HG03457 (cell line): ENCODE data around the gene VCL.
A peak's percentile ranks its signal among the peaks of the same experiment; 100 is the strongest.
"Not testable (repeated sequence)": the region's sequence is repeated elsewhere in the genome, so short reads cannot be mapped to it uniquely, and the experiment has no call there.

Experiments
- ATAC-seq: cut with Tn5 transposase; IDR thresholded peaks from one replicate; pipeline ENCODE4 v1.9.1; 2021; ENCODE audit warnings: moderate number of reproducible peaks; ENCODE audit not compliant: unreplicated experiment

VCL gene

GRCh38 chr10:74139981-74140380 is 142.1 kb downstream of the VCL start:
- ATAC-seq: no peak

DNA sequence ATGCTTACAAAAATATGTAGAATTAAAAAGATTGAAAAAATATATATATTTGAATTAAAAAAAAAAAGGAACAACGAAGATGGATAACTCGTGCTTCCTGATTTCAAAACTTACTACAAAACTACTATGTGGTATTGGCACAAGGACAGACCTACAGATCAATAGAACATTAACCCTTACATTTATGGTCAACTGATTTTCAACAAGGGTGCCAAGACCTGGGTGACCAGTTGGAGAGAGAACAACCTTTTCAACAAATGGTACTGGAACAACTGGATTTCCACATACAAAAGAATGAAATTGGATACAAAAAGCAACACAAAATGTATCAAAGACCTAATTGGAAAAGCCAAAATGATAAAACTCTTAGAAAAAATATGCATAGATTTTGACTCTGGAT is 142.6 kb downstream of the VCL start:
- no peak for ATAC-seq

DNA sequence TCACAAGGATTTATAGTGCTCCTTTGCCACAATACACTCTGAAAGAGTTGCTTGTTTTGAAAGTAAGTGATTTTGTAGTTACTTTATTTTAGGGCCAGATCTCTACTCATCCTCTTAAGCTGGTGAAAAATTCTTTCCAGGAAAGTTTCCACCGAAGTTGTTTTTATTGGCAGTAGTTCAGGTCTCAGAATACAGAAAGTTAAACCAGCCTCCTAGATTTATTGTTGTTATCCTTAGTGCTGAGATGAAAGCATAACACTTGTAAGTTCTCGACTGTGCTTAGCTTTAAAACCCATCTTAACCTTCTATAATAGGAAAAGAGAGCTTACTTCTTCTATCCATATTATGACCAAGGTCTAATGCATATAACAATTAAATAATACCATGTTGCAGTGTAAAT is 147.2 kb downstream of the VCL start:
- no peak for ATAC-seq

DNA sequence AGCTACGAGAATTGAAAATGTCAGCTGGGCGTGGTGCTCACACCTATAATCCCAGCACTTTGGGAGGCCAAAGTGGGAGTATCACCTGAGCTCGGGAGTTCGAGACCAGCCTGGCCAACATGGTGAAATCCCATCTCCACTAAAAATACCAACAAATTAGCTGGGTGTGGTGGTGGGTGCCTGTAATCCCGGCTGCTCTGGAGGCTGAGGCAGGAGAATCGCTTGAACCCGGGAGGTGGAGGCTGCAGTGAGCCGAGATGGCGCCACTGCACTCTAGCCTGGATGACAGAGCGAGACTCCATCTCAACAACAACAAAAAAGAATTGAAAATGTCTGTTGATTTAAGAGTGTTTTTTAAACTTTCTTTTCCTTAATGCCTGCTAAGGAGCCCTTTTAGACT is 149.1 kb downstream of the VCL start:
- not testable (repeated sequence) for ATAC-seq

GRCh38 chr10:74150204-74150989 is 152.5 kb downstream of the VCL start, which contains the start of gene AP3M1:
Gene AP3M1 (minus strand): TSS chr10:74150828. CDS start chr10:74138379, 12,449 bp downstream.
- peak; percentile 30 for ATAC-seq

DNA sequence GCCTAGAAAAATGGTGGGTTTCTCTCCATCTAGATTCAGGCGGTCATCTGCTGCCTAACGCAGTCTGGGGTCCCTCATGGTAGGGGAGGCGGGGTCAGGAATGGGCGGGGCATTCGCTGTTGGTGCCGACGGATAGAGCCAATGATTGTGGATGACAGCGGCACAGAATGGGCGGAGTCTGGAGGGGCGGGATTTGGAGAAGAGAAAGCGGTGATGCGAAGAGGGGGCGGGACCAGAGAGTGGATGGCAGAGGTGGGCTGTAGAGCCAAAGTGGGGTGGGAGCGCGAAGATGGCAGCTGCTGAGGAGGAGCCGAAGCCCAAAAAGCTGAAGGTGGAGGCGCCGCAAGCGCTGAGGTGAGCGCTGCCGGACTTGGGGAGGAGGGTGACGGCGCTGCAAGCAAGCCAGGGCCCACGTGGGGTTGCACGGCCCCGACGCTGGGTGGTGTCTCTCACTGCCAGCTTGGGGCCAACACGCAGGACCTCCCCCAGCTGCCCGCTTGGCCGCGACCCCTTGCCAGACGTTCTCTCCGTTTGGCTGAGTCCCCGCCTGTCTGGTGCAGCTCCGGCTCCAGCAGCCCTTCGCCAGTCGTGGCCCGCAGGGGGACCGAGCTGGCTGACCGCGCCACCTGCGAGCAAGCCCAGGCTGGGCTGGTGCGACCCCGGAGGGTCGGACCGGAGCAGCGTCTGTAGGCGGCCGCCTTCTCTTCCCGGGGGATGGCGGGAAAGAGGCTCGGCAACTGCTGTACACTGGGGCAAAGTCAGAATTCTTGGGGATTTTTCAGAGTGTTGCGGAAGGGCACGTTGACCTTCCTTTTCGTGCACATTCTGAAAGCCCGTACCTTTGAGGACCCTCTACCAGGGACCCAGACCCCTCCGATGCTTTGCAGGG is 153.3 kb downstream of the VCL start, which contains the start of gene ADK:
ADK (plus strand) TSS at position 232 of the 889 bp plus-strand sequence; CDS start at position 290, 58 bp downstream.
- peak; percentile 68 for ATAC-seq

- ATAC-seq: no peak
Observed at GRCh38 chr10:74151879-74152722, 154.2 kb downstream of the VCL start.

DNA sequence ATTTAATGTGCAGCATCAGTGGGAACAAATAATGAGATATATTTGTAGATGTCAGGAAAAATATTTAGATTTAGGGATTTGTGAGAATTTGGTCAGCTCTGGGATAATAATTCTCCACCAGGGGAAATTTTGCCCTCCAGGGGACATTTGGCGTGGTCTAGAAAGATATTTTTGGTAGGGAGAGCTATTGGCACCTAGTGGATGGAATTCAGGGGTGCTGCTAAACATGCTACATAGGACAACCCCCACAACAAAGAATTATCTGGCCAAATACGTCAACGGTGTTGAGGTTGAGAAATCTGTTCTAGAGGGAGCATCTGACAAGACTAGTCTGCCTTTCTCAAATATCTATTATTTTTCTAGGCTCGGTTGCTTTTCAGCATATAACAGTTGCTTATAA is 155.2 kb downstream of the VCL start:
- ATAC-seq: no peak

- no peak for ATAC-seq
Observed at GRCh38 chr10:74153676-74154075, 155.8 kb downstream of the VCL start.

- ATAC-seq: no peak
Observed at GRCh38 chr10:74156919-74157289, 159.0 kb downstream of the VCL start.

DNA sequence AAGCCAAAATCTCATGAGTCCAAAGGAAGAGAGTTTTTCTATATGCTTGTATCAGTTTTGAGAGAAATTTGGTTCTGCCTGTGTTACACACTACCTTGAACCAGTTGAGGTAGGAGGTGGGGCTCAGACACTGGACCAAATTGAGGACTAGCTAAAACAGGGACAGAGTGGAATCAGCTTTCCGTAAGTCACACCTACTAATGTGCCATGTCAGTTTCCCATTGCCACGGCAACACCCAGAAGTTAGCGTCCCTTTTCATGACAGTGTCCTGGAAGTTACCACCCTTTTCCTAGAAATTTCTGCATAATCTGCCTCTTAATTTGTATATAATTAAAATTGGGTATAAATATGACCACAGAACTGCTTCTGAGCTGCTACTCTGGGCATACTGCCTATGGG is 162.1 kb downstream of the VCL start:
- no peak for ATAC-seq

GRCh38 chr10:74163319-74164068 is 165.6 kb downstream of the VCL start:
- no peak for ATAC-seq

- no peak for ATAC-seq
Observed at GRCh38 chr10:74164716-74165529, 167.0 kb downstream of the VCL start.

DNA sequence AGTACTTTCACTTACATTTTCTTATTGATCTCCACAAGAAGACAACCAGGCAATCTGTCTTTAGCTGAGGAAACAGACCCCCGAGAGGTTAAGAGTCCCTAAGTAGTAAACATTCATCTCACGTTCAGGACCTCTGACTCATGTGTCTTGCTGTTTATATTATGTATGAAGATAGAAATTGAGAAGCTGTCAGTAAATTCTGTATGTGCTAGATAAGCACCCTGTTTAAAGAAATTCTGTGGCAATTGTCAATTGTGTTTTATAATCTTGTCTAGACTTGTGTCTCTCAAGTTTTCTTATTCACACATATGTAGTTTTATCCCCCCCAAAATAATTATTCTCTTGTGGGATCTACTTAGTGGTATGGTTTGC is 167.6 kb downstream of the VCL start:
- ATAC-seq: no peak

- no peak for ATAC-seq
Observed at GRCh38 chr10:74167443-74167842, 169.5 kb downstream of the VCL start.
